ENCODE data around the gene CFLAR.

CFLAR gene

DNA sequence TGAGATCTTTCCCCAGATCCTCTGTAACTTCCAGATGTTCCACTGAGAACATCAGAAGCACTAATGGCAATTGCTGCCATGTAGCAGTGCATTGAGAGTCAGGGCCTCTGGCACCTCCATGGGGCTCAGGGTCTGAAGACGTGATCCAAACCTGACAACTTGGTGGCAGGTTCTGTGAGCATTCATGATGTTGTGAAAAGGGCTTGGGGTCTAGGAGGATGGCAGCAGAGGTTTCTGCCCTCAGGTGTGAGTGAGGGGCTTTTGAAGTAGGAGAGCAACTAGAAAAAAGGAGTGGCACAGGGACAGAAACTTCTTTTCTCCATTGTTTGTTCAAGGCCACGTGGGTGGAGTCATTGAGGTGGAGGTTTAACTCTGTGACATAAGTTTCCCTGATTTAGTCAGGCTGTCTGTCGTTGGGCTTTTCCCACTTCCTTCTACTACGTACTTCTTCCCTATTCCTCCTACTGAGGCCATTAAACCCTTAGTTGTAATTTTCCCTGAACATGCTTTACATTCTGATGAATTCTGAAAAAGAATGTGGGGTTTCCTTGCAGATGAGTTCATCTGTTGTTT is 13.1 kb downstream of the CFLAR start:
- Histone ChIP-seq H3K4me3 (ENCODE audit: low read depth, low read length) (no peak overlapping the region), H3K27ac (peak overlapping the region; percentile 88), H3K27me3 (replicated peaks) (no peaks in the 10 kb centered on the region), H3K36me3 (replicated peaks) (peaks cover 10% of the 10 kb centered on the region)
- in situ Hi-C loops (cut with HindIII; ENCODE audit: low pct_ligation_motif_present, low sequenced_read_pairs), result no loop called here
- TF ChIP-seq, protein P1, sequence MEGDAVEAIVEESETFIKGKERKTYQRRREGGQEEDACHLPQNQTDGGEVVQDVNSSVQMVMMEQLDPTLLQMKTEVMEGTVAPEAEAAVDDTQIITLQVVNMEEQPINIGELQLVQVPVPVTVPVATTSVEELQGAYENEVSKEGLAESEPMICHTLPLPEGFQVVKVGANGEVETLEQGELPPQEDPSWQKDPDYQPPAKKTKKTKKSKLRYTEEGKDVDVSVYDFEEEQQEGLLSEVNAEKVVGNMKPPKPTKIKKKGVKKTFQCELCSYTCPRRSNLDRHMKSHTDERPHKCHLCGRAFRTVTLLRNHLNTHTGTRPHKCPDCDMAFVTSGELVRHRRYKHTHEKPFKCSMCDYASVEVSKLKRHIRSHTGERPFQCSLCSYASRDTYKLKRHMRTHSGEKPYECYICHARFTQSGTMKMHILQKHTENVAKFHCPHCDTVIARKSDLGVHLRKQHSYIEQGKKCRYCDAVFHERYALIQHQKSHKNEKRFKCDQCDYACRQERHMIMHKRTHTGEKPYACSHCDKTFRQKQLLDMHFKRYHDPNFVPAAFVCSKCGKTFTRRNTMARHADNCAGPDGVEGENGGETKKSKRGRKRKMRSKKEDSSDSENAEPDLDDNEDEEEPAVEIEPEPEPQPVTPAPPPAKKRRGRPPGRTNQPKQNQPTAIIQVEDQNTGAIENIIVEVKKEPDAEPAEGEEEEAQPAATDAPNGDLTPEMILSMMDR (IDR thresholded peaks at IDR 0.05; ENCODE audit: low read depth, low read length, missing control alignments), result no peak
- DNase-seq, result peak; percentile 76

DNA sequence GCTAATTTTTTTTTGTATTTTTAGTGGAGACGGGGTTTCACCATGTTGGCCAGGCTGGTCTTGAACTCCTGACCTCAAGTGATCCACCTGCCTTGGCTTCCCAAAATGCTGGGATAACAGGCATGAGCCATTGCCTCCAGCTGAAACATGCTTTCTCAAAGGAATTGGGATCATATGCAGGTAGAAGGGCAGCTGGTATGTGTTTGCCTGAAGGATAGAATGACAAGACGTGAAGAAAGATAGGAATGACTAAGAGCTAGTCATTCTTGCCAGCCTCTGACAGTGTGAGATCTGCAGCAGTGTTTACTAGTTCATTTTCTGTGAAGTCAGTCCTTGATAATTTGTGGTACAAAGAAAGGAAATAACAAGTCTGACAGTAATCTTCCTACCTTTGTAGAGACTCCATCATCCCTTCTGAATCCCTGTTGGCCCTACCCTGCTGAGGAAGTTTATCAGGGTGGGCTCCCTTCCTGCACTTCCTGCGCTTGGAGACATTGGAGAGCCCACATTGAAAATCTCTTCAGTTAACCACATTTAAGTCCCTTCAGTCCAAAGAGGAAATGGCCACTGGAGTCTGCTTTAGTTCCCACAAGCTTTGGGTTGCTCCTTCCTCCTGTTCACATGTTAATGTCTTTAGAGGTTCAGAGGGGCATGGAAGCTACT is 14.7 kb downstream of the CFLAR start:
- in situ Hi-C loops (cut with HindIII; ENCODE audit: low pct_ligation_motif_present, low sequenced_read_pairs), result no loop called here
- no peaks in the 10 kb centered on the region for H3K27me3 ChIP-seq (replicated peaks)
- H3K27ac ChIP-seq, result peak overlapping the region; percentile 88
- peak overlapping the region; percentile 6 for H3K4me3 ChIP-seq (ENCODE audit: low read depth, low read length)
- peaks cover 20% of the 10 kb centered on the region for H3K36me3 ChIP-seq (replicated peaks)
- TF ChIP-seq, protein P1 (IDR thresholded peaks at IDR 0.05; ENCODE audit: low read depth, low read length, missing control alignments), result no peak
- DNase-seq, result peak; percentile 83

DNA sequence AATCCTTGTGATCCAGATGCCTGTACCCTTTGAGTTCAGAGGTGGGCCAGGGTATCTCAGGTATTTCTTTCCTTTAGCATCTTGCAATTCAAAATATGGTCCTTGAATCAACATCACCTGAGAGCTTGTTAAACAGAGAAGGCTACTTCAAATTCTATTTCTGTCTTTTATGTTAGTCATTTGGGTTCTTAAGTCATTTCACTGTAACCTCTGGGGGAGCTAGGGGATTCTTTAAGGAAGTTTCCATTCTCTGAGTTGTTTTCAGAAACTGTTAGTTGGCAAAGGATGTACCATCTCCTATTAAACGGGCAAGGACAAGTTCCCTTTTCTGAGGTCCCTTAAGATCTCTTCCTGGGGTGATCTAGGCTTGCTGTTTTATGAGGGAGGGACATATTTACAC is 16.6 kb downstream of the CFLAR start:
- in situ Hi-C loops (cut with HindIII; ENCODE audit: low pct_ligation_motif_present, low sequenced_read_pairs), result no loop called here
- Histone ChIP-seq H3K4me3 (ENCODE audit: low read depth, low read length) (no peak overlapping the region), H3K36me3 (replicated peaks) (peaks cover 39% of the 10 kb centered on the region), H3K27ac (peak overlapping the region; percentile 2), H3K27me3 (replicated peaks) (no peaks in the 10 kb centered on the region)
- TF ChIP-seq, protein P1 (IDR thresholded peaks at IDR 0.05; ENCODE audit: low read depth, low read length, missing control alignments), result no peak
- DNase-seq, result no peak

DNA sequence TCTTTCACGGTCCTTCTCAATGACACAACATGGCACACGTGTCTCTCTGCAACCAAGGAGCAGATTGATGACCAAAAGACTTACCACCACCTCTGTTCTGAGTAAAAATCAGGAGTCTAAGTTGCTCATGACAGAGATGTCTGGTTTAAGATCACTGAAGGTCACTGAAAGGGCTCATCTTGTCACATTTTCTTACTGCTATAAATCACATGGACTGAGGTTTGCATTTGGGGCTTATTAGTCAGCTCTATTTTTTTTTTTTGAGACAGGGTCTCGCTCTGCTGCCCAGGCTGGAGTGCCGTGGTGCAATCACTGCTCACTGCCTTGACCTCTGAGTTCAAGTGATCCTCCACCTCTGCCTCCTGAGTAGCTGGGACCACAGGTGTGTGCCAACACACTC is 19.4 kb downstream of the CFLAR start:
- Histone ChIP-seq H3K36me3 (replicated peaks) (peaks cover 62% of the 10 kb centered on the region), H3K4me3 (ENCODE audit: low read depth, low read length) (no peak overlapping the region), H3K27me3 (replicated peaks) (no peaks in the 10 kb centered on the region), H3K27ac (peak overlapping the region; percentile 13)
- DNase-seq, result no peak
- TF ChIP-seq, protein P1 (IDR thresholded peaks at IDR 0.05; ENCODE audit: low read depth, low read length, missing control alignments), result no peak
- in situ Hi-C loops (cut with HindIII; ENCODE audit: low pct_ligation_motif_present, low sequenced_read_pairs), result no loop called here

DNA sequence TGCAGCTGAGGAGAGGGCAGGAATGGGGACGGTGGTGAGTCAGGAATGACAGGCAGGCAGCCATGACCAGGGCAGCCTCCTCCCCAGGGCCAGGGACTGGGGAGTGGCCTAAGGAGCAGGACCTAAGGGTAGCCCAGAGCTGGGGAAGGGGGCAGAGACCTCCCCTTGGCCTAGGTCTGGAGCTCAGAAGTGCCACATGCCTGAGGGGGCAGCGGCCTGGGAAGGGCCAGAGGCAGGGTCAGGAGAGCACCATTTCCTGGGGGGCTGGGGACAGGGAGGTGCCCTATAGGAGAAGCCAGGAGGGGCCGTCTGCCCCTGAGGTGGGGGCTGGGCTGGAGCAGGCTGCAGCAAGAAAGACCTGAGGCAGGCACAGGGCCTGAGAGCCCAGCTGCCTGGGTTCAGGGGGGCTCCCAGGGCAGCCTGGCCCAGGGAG is 20.9 kb downstream of the CFLAR start:
- TF ChIP-seq, protein P1 (IDR thresholded peaks at IDR 0.05; ENCODE audit: low read depth, low read length, missing control alignments), result no peak
- DNase-seq, result no peak
- in situ Hi-C loops (cut with HindIII; ENCODE audit: low pct_ligation_motif_present, low sequenced_read_pairs), result no loop called here
- H3K36me3 ChIP-seq (replicated peaks), result peaks cover 74% of the 10 kb centered on the region
- H3K27me3 ChIP-seq (replicated peaks), result no peaks in the 10 kb centered on the region
- no peak overlapping the region for H3K27ac ChIP-seq
- no peak overlapping the region for H3K4me3 ChIP-seq (ENCODE audit: low read depth, low read length)

Measured in brain microvascular endothelial cell (primary cell).